ENCODE results near the gene SNED1. TPM values are rescaled to one million over a fixed set of nuclear protein-coding genes. Genes with fewer than 3 reads are reported as not detected.

Gene SNED1
- total RNA-seq, 1 experiment from 2014 or later, result 2.8 TPM

DNA sequence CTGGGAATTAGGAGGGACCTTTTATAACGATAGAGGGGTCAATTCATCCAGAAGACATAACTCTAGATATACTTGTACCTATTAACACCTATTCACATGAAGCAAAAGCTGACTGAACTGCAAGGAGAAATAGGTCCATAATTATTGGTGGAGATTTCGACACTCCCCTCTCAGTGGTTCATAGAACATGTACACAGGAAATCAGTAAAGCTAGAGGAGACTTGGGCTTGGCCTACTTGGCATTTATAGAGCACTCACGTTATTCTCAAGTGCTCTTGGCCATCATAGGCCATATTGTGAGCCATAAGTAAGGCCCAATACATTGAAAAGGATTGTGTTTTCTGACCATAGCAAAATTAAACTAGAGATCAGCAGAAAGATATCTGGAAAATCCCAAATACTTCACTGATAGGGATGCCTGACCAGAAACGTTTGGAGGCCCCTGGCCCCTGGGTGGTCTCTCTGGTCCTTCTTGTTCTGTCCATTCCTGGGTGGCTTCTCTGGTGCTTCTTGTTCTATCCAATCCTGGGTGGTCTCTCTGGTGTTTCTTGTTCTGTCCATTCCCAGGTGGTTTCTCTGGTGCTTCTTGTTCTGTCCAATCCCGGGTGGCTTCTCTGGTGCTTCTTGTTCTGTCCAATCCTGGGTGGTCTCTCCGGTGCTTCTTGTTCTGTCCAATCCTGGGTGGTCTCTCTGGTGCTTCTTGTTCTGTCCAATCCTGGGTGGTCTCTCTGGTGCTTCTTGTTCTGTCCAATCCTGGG lies 49.0 kb downstream of the SNED1 start:
- Histone ChIP-seq H4K20me1 (ENCODE audit: insufficient read depth) (no peaks in the 10 kb centered on the region), H3F3A (ENCODE audit: insufficient read depth, low read depth) (no peaks in the 10 kb centered on the region), H3K4me3 (no peak overlapping the region), H3K27me3 (ENCODE audit: insufficient read depth, low read depth) (peaks cover 49% of the 10 kb centered on the region), H3K4me2 (no peak overlapping the region), H3K27ac (no peak overlapping the region), H3K9me3 (ENCODE audit: insufficient read depth, low read depth) (0 out of 2 replicates have a peak, but pooled peaks cover 4% of the 10 kb centered on the region), H3K36me3 (ENCODE audit: low read depth) (no peaks in the 10 kb centered on the region), H3K9me2 (ENCODE audit: insufficient read depth) (no peaks in the 10 kb centered on the region), H2AFZ (no peak overlapping the region), H3K4me1 (replicated peaks; ENCODE audit: insufficient read depth) (no peaks in the 10 kb centered on the region), H3K79me2 (ENCODE audit: low read depth) (no peaks in the 10 kb centered on the region)
- intact Hi-C loops (cut with micrococcal nuclease; ENCODE audit: unreplicated experiment), result no loop called here
- BruUV-seq (replicated peaks), result no TSS peak
- no peak for TF ChIP-seq EZH2 (IDR thresholded peaks at IDR 0.05; ENCODE audit: low read depth)
- TF ChIP-seq CTCF (conservative IDR thresholded peaks at IDR 0.05), result no peak
- CTCF ChIA-PET, result no interaction called here
- no peak for DNase-seq
- POLR2A ChIA-PET (ENCODE audit: unreplicated experiment), result no interaction called here

GRCh38 chr2:241048149-241048948 lies 49.9 kb downstream of the SNED1 start:
- no peak for DNase-seq
- Histone ChIP-seq H3K9me3 (ENCODE audit: insufficient read depth, low read depth) (0 out of 2 replicates have a peak, but pooled peaks cover 4% of the 10 kb centered on the region), H4K20me1 (ENCODE audit: insufficient read depth) (no peaks in the 10 kb centered on the region), H3K4me3 (no peak overlapping the region), H2AFZ (no peak overlapping the region), H3K4me2 (no peak overlapping the region), H3F3A (ENCODE audit: insufficient read depth, low read depth) (no peaks in the 10 kb centered on the region), H3K27ac (no peak overlapping the region), H3K4me1 (replicated peaks; ENCODE audit: insufficient read depth) (no peaks in the 10 kb centered on the region), H3K36me3 (ENCODE audit: low read depth) (no peaks in the 10 kb centered on the region), H3K79me2 (ENCODE audit: low read depth) (no peaks in the 10 kb centered on the region), H3K27me3 (ENCODE audit: insufficient read depth, low read depth) (peaks cover 40% of the 10 kb centered on the region), H3K9me2 (ENCODE audit: insufficient read depth) (no peaks in the 10 kb centered on the region)
- no TSS peak for BruUV-seq (replicated peaks)
- TF ChIP-seq EZH2 (IDR thresholded peaks at IDR 0.05; ENCODE audit: low read depth), result no peak
- TF ChIP-seq CTCF (conservative IDR thresholded peaks at IDR 0.05), result no peak
- intact Hi-C loops (cut with micrococcal nuclease; ENCODE audit: unreplicated experiment), result no loop called here
- POLR2A ChIA-PET (ENCODE audit: unreplicated experiment), result no interaction called here
- CTCF ChIA-PET, result interaction anchor here (0.6 kb wide), 1 partner anchor 16 kb away, joined by 7 read pairs; no protein-coding TSS in a partner anchor

GRCh38 chr2:241048949-241049343 lies 50.5 kb downstream of the SNED1 start:
- no TSS peak for BruUV-seq (replicated peaks)
- CTCF ChIA-PET, result no interaction called here
- H3K27me3 ChIP-seq (ENCODE audit: insufficient read depth, low read depth), result peaks cover 34% of the 10 kb centered on the region
- H3K9me3 ChIP-seq (ENCODE audit: insufficient read depth, low read depth), result 0 out of 2 replicates have a peak, but pooled peaks cover 4% of the 10 kb centered on the region
- no peak overlapping the region for H2AFZ ChIP-seq
- H3K4me2 ChIP-seq, result no peak overlapping the region
- no peaks in the 10 kb centered on the region for H4K20me1 ChIP-seq (ENCODE audit: insufficient read depth)
- no peaks in the 10 kb centered on the region for H3F3A ChIP-seq (ENCODE audit: insufficient read depth, low read depth)
- no peaks in the 10 kb centered on the region for H3K79me2 ChIP-seq (ENCODE audit: low read depth)
- POLR2A ChIA-PET (ENCODE audit: unreplicated experiment), result no interaction called here
- intact Hi-C loops (cut with micrococcal nuclease; ENCODE audit: unreplicated experiment), result no loop called here
- H3K4me3 ChIP-seq, result no peak overlapping the region
- TF ChIP-seq EZH2 (IDR thresholded peaks at IDR 0.05; ENCODE audit: low read depth), result no peak
- TF ChIP-seq CTCF (conservative IDR thresholded peaks at IDR 0.05), result no peak
- H3K4me1 ChIP-seq (replicated peaks; ENCODE audit: insufficient read depth), result no peaks in the 10 kb centered on the region
- DNase-seq, result no peak
- H3K27ac ChIP-seq, result no peak overlapping the region
- H3K36me3 ChIP-seq (ENCODE audit: low read depth), result no peaks in the 10 kb centered on the region
- H3K9me2 ChIP-seq (ENCODE audit: insufficient read depth), result no peaks in the 10 kb centered on the region

Measured in PC-9 (cell line).